ENCODE results near the gene SND1. TPM values are rescaled to one million over a fixed set of nuclear protein-coding genes. Genes with fewer than 3 reads are reported as not detected.

SND1 gene
- total and polyA plus RNA-seq, 2 of the 4 experiments (the other 2 are of a cell fraction), result 154 to 294 TPM

GRCh38 chr7:127961786-127962453 lies 309.9 kb downstream of the SND1 start:
- in situ Hi-C loops (cut with MboI; ENCODE audit: low sequenced_read_pairs) (no loop called here), intact Hi-C loops (cut with micrococcal nuclease) (no loop called here), dilution Hi-C loops (cut with HindIII; ENCODE audit: low sequenced_read_pairs, unreplicated experiment) (no loop called here)
- H3K4me1 ChIP-seq (ENCODE audit: control insufficient read depth, insufficient read depth, low read length), result peaks cover 1% of the 10 kb centered on the region; the same call in 1 of the 2 replicates
- peaks cover 8% of the 10 kb centered on the region for H3K9me1 ChIP-seq (ENCODE audit: insufficient read depth, low read length)
- peaks cover 6% of the 10 kb centered on the region for H3K36me3 ChIP-seq (ENCODE audit: control insufficient read depth, insufficient read depth, low read length)
- peaks cover 12 to 47% of the 10 kb centered on the region in 2 experiments for H3K79me1 ChIP-seq (ENCODE audit: low read depth in 1 of 2, low read length in 2 of 2)
- H3K56ac ChIP-seq (ENCODE audit: extremely low read depth, insufficient read depth, low read length), result no peak overlapping the region
- no peak overlapping the region for H3K18ac ChIP-seq (ENCODE audit: low read depth, low read length)
- ATAC-seq (ENCODE audit: low read depth) (no peak), DNase-seq (no peak)
- no peak overlapping the region for H3K9ac ChIP-seq (ENCODE audit: low read depth, low read length)
- H3K14ac ChIP-seq (replicated peaks; ENCODE audit: low read depth, low read length), result no peak overlapping the region
- H2AK5ac ChIP-seq (ENCODE audit: low read depth, low read length), result no peak overlapping the region
- H2BK15ac ChIP-seq (ENCODE audit: low read depth, low read length), result no peak overlapping the region
- H3K27me3 ChIP-seq (ENCODE audit: control insufficient read depth, insufficient read depth, low read length), result no peaks in the 10 kb centered on the region
- H4K8ac ChIP-seq (ENCODE audit: low read depth in 2 of 2, low read length in 2 of 2), result no peak overlapping the region
- H3K27ac ChIP-seq (ENCODE audit: insufficient read depth, low read length), result no peak overlapping the region
- no peaks in the 10 kb centered on the region for H3K9me3 ChIP-seq (ENCODE audit: control insufficient read depth, insufficient read depth, low read length)
- no peak overlapping the region for H2BK120ac ChIP-seq (ENCODE audit: low read depth, low read length)
- ChIA-PET POLR2A (ENCODE audit: unreplicated experiment) (no interaction called here), CTCF (no interaction called here)
- peaks cover 11% of the 10 kb centered on the region for H4K20me1 ChIP-seq (ENCODE audit: insufficient read depth, low read length)
- no peak overlapping the region for H2BK5ac ChIP-seq (ENCODE audit: low read depth, low read length, poor library complexity, severe bottlenecking)
- TF ChIP-seq SMC3 (IDR thresholded peaks at IDR 0.05; ENCODE audit: low read depth, low read length) (no peak), CHD1 (IDR thresholded peaks at IDR 0.05; ENCODE audit: low read depth, low read length) (no peak), RFX5 (IDR thresholded peaks at IDR 0.05; ENCODE audit: low read depth, low read length) (no peak), ELK1 (IDR thresholded peaks at IDR 0.05; ENCODE audit: borderline replicate concordance, low read depth, low read length) (no peak), MXI1 (IDR thresholded peaks at IDR 0.05; ENCODE audit: borderline replicate concordance, low read depth, low read length) (no peak), CTCF (conservative IDR thresholded peaks at IDR 0.05; ENCODE audit: low read depth, low read length) (no peak), BHLHE40 (IDR thresholded peaks at IDR 0.05; ENCODE audit: low read depth, low read length) (no peak), POLR2A (IDR thresholded peaks at IDR 0.05; ENCODE audit: low read depth, low read length) (no peak), CEBPB (IDR thresholded peaks at IDR 0.05; ENCODE audit: low read depth, low read length) (peak; percentile 50; the same call in 1 of the 2 replicates), FOS (IDR thresholded peaks at IDR 0.05; ENCODE audit: low read depth, low read length) (no peak), RAD21 (IDR thresholded peaks at IDR 0.05; ENCODE audit: low read length) (no peak), MAZ (IDR thresholded peaks at IDR 0.05; ENCODE audit: borderline replicate concordance, low read depth, low read length) (no peak), MAFK (IDR thresholded peaks at IDR 0.05; ENCODE audit: low read depth, low read length) (peak; percentile 77), RCOR1 (IDR thresholded peaks at IDR 0.05; ENCODE audit: insufficient replicate concordance, low read length) (no peak), USF2 (IDR thresholded peaks at IDR 0.05; ENCODE audit: low read depth, low read length) (no peak), NFE2L2 (IDR thresholded peaks at IDR 0.05; ENCODE audit: low read depth, low read length) (no peak)
- H3K4me2 ChIP-seq (ENCODE audit: low read depth, low read length), result no peak overlapping the region
- H4K91ac ChIP-seq (ENCODE audit: insufficient read depth, low read depth, low read length), result no peak overlapping the region
- BruUV-seq (replicated peaks), result no TSS peak
- no peak overlapping the region for H4K5ac ChIP-seq (ENCODE audit: low read depth, low read length)
- H3K4me3 ChIP-seq (ENCODE audit: insufficient read depth, low read depth, low read length), result no peak overlapping the region
- H2BK20ac ChIP-seq (ENCODE audit: low read depth, low read length), result no peak overlapping the region
- no peak overlapping the region for H2AK9ac ChIP-seq (replicated peaks; ENCODE audit: low read depth, low read length, poor library complexity)
- no peak overlapping the region for H3K4ac ChIP-seq (ENCODE audit: low read depth, low read length)
- no peak overlapping the region for H2AFZ ChIP-seq (replicated peaks; ENCODE audit: low read length, poor library complexity)
- no peak overlapping the region for H3K23ac ChIP-seq (ENCODE audit: low read depth, low read length)
- WGBS, 2 experiments (ENCODE audit: extremely low coverage in 2 of 2, insufficient read length in 1 of 2), result no CpG with 5 or more reads among the region's 9 CpGs
